HG02884 (cell line): ENCODE results near the gene PDZD2.
"Not testable (repeated sequence)": the region's sequence is repeated elsewhere in the genome, so short reads cannot be mapped to it uniquely, and the experiment has no call there.

Source experiments
- ATAC-seq: cut with Tn5 transposase; IDR thresholded peaks from one replicate; pipeline ENCODE4 v1.9.1; 2021; ENCODE audit warnings: mild to moderate bottlenecking, moderate library complexity; ENCODE audit not compliant: unreplicated experiment

Gene PDZD2

GRCh38 chr5:31767335-31768031 is 128.6 kb downstream of the PDZD2 start:
- peak; percentile 42 for ATAC-seq

DNA sequence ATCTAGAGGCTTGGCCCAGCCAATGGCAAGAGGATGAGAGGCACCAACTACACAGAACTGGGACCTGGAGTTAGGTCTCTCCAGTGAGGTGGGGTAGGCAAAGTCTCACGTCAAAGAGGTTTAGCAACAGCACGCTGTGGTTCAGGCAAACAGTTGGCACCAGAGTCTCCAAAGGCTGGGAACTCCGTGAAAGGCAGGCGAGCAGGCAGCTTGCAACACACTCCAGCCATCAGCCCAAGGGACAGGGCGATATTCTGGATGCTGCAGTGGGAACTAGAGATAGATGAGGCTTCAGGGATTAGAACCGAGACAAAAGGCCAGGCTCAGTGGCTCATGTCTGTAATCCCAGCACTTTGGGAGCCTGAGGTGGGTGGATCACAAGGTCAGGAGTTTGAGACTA is 129.1 kb downstream of the PDZD2 start:
- no peak for ATAC-seq

DNA sequence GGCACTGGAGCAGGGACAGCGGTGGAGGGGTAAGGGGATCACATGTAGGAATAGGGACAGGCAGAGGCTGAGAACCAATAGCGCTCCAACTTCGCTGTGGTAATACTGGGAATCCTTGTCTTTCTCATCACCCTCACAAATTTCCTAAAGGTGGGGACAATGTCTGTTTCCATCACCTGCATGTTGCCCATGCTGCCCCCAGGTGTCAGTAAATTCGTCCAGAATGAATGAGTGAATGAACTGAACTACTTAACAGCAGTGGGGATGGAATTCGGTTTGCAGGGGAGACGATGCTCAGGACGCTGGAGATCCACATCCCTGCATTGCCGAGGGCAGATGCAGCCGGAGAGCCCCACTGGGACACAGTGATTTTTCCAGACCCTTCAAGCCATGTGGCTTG is 129.9 kb downstream of the PDZD2 start:
- no peak for ATAC-seq

DNA sequence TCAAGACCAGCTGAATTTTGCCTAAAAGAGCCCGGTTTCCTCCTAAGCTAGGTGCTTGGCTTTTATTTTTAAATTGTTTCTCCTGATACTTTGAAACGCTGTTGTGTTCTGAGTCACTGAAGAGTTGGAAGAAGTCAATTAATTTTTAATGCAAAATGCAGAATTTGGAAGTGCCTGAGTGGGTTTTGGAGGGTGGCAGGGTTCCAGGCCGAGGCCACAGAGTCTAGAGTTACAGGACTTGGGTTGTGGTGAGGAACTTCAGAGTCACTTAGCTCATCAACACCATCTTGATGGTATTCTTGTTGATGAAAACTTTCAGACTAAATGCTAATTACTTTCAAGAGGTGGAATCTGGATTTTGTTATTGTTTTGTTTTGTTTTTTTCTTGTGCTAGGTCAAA is 130.6 kb downstream of the PDZD2 start:
- no peak for ATAC-seq

GRCh38 chr5:31770132-31770720 is 131.3 kb downstream of the PDZD2 start:
- ATAC-seq = no peak

DNA sequence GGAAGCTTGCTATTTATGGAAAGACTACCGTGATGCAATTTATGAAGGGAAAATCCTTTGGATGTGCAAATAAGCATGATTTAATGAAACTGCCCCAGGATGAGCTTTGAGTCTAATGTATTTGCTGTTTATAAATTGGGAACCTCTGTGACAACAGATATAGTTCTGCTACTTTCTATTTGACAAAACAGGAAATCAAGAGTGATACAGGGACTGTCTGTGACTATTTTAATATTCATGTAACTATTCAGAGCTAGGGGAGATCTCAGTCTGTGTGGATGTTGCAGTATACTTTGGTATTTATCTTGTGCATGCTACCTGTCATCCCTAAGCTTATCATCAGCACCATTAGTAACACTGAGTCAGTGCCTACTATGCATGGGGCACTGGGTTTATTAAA is 132.1 kb downstream of the PDZD2 start:
- peak; percentile 89 for ATAC-seq

- peak; percentile 23 for ATAC-seq
Observed at GRCh38 chr5:31771500-31771899, 132.6 kb downstream of the PDZD2 start.

DNA sequence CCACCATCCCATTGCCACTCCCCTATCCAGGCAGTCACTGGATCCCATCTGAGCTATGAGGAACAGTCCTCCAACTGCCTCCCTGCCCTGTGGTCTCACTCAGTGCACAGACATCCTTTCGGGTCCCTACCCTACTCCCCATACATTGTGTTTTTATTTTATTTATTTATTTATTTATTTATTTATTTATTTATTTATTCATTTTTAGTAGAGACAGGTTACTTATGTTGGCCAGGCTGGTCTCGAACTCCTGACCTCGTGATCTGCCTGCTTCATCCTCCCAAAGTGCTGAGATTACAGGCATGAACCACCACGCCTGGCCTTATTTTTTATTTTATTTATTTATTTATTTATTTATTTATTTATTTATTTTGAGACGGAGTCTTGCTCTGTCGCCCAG is 137.4 kb downstream of the PDZD2 start:
- ATAC-seq = not testable (repeated sequence)

DNA sequence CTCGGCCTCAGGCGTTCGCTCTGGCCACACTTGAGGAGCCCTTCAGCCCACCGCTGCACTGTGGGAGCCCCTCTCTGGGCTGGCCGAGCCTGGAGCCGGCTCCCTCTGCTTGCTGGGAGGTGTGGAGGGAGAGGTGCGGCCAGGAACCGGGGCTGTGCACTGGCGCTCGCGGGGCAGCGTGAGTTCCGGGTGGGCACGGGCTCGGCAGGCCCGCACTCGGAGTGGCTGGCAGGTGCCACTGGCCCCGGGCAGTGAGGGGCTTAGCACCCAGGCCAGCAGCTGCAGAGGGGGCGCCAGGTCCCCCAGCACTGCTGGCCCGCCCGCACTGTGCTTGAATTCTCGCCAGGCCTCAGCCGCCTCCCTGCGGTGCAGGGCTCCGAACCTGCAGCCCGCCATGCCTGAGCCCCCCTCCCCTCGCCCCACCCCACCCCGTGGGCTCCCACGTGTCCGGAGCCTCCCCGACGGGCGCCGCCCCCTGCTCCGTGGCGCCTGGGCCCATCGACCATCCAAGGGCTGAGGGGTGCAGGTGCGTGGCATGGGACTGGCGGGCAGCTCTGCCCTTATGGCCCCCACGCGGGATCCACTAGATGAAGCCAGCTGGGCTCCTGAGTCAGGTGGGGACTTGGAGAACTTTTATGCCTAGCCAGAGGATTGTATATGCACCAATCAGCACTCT is 138.2 kb downstream of the PDZD2 start:
- ATAC-seq = no peak

- ATAC-seq = no peak
Observed at GRCh38 chr5:31781772-31782171, 142.8 kb downstream of the PDZD2 start.

GRCh38 chr5:31783086-31783645 is 144.2 kb downstream of the PDZD2 start:
- ATAC-seq = no peak

GRCh38 chr5:31783731-31784130 is 144.8 kb downstream of the PDZD2 start:
- no peak for ATAC-seq

- ATAC-seq = no peak
Observed at GRCh38 chr5:31786090-31786631, 147.2 kb downstream of the PDZD2 start.

DNA sequence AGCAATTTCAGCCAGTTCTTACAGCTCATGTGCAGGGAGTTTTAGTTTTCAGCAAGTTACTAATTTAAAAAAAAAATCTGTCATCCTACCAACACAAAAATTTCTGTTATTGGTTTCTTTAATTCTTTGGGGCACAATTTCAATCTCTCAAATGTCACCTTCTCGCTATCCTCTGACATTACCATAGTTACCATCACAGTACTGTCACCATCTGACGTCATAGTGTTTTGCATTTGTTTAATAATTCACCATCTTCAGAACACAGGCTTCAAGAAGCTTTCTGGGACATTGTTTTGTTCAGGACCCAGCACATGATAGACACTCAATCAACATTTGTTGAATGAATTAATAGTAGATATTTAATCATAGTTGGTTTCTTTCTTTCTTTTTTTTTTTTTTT is 155.1 kb downstream of the PDZD2 start:
- no peak for ATAC-seq

DNA sequence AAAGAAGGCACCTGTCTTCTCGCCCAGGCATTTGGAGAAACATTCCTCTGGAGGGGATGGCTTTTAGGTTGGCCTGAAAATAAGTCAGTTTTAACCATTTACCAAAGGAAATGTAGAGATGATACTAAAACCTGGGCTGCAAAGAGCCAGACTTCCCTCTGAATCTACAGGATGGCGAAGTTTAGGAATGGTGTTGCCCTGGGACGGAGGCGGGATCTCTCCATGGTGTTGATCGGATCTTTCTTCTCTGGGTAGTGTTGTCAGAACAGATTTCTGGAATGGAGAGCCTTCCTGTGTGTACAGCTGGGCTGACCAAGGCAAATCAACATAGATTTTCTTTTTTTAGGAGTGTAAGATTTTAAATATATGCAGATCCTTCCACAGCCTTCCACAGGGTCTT is 159.2 kb downstream of the PDZD2 start:
- ATAC-seq = no peak

DNA sequence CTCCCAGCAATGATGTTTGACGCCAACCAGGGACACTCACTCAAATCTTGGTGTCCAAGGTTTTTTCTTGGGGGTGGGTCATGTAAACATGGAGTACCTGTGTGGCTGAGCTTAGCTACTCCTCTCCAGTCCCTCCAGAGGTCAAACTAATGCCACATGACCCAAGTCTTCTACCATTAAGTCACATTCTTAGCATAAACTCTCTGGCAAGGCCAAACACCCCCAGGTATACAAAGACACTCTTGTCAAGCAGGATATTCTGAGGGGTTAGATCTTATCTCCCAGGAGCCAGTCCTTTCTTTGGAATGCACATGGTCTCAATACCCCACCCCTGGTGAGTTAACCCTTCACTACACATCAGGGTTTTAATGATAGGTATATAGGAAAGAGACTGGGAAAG is 161.4 kb downstream of the PDZD2 start:
- ATAC-seq = no peak

GRCh38 chr5:31805785-31806400 is 167.0 kb downstream of the PDZD2 start:
- no peak for ATAC-seq

DNA sequence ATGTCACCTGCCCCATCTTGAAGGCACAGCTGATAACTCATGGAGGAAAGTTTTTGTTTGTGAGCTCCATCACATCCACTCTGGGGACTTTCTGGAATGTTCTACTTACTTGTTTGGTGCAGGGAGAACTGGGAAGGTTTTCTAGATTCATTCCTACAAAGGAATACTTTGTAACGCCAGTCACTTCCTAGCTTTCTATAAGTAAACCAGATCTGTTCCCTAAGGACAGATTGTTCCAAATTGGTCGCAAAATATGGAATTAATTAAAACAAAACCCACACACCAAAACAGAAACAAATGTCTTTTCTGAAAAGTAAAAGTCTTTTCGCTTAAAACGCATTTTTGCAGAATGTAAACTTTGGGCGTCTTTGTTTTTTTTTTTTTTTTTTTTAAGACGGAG is 167.6 kb downstream of the PDZD2 start:
- ATAC-seq = no peak

- no peak for ATAC-seq
Observed at GRCh38 chr5:31807789-31808540, 169.0 kb downstream of the PDZD2 start.

GRCh38 chr5:31809050-31809870 is 170.3 kb downstream of the PDZD2 start:
- peak; percentile 69 for ATAC-seq
